Measurements from ENCODE around the gene MBTPS1.

DNA sequence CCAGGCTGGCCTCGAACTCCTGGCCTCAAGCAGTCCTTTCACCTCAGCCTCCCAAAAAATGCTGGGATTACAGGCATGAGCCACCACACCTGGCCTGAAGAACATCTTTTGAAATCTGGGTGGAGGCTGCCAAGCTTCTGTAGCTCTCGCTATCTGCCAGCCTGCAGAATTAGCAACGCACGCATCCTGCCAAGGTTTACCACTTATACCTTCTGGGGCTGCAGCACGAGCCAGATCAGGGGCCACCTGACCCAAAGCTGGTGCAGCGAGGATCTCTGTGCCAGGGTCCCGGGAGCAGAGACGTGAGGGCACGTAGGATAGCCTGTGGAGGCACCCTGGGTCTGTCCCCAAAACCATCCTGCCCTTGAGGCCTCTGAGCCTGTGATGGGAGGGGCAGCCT is 96.4 kb downstream of the MBTPS1 start:
- TF ChIP-seq, protein P1, sequence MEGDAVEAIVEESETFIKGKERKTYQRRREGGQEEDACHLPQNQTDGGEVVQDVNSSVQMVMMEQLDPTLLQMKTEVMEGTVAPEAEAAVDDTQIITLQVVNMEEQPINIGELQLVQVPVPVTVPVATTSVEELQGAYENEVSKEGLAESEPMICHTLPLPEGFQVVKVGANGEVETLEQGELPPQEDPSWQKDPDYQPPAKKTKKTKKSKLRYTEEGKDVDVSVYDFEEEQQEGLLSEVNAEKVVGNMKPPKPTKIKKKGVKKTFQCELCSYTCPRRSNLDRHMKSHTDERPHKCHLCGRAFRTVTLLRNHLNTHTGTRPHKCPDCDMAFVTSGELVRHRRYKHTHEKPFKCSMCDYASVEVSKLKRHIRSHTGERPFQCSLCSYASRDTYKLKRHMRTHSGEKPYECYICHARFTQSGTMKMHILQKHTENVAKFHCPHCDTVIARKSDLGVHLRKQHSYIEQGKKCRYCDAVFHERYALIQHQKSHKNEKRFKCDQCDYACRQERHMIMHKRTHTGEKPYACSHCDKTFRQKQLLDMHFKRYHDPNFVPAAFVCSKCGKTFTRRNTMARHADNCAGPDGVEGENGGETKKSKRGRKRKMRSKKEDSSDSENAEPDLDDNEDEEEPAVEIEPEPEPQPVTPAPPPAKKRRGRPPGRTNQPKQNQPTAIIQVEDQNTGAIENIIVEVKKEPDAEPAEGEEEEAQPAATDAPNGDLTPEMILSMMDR (IDR thresholded peaks at IDR 0.05), result no peak
- no peak for TF ChIP-seq POLR2A (IDR thresholded peaks at IDR 0.05)

Data from ovary (tissue), 3 donors.